Ishikawa (cell line): Measurements from ENCODE around the gene ANKS4B.

Source experiments
- CEBPB ChIP-seq: IDR thresholded peaks from 2 replicates; pipeline ENCODE4 v1.6.1; 2012
- CREB1 ChIP-seq: IDR thresholded peaks from 2 replicates; pipeline ENCODE4 v1.6.1; 2012; ENCODE audit warnings: low read depth
- EGR1 ChIP-seq: IDR thresholded peaks from 2 replicates; pipeline ENCODE4 v1.6.1; 2012
- EP300 ChIP-seq: IDR thresholded peaks from 2 replicates; pipeline ENCODE4 v1.6.1; 2012; ENCODE audit warnings: borderline replicate concordance
- FOXM1 ChIP-seq: IDR thresholded peaks from 2 replicates; pipeline ENCODE4 v1.6.1; 2012; ENCODE audit warnings: low read depth, borderline replicate concordance
- NFIC ChIP-seq: IDR thresholded peaks from 2 replicates; pipeline ENCODE4 v1.6.1; 2012
- RAD21 ChIP-seq: IDR thresholded peaks from 2 replicates; pipeline ENCODE4 v1.6.1; 2012; ENCODE audit warnings: low read depth
- TAF1 ChIP-seq: IDR thresholded peaks from 2 replicates; pipeline ENCODE4 v1.6.1; 2012; ENCODE audit warnings: low read depth, mild to moderate bottlenecking
- TCF12 ChIP-seq: IDR thresholded peaks from 2 replicates; pipeline ENCODE4 v1.6.1; 2012; ENCODE audit warnings: low read depth
- TEAD4 ChIP-seq: IDR thresholded peaks from 2 replicates; pipeline ENCODE4 v1.6.1; 2012
- YY1 ChIP-seq: IDR thresholded peaks from 2 replicates; pipeline ENCODE4 v1.6.1; 2012; ENCODE audit warnings: low read depth
- ZBTB7A ChIP-seq: IDR thresholded peaks from 2 replicates; pipeline ENCODE4 v1.6.1; 2012; ENCODE audit warnings: low read depth
- TF ChIP-seq, protein P1 (sequence below): IDR thresholded peaks from 2 replicates; pipeline ENCODE4 v1.6.1; 2012
- TF ChIP-seq, protein P2 (sequence below): IDR thresholded peaks from 2 replicates; pipeline ENCODE4 v1.6.1; 2012
- TF ChIP-seq, protein P3 (sequence below): IDR thresholded peaks from 2 replicates; pipeline ENCODE4 v1.6.1; 2012; ENCODE audit warnings: low read depth, mild to moderate bottlenecking

ANKS4B gene

DNA sequence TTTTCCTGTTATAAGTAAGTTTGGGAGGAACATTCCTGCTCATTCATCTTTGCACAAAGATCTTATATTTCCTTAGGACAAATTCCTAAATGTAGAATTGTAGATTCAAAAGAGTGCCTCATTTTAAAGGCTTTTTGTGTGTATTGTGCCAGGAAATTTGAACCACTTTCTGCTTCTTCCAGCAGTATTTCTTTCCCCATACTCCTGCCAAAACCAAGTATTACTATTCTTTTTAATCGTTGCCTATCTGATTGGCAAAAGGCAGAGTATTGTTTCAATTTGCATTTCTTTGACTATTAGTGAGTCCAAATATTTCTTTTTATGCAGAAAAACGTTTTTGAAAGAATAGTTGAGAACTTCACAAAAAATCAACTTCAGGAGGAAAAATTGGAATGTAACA lies 9.3 kb downstream of the ANKS4B start:
- TF ChIP-seq EP300 (no peak), CREB1 (no peak), TEAD4 (no peak), TAF1 (no peak), TCF12 (no peak), FOXM1 (no peak), YY1 (no peak), NFIC (no peak), EGR1 (no peak), RAD21 (no peak), ZBTB7A (no peak), CEBPB (no peak)
- TF ChIP-seq, protein P1, sequence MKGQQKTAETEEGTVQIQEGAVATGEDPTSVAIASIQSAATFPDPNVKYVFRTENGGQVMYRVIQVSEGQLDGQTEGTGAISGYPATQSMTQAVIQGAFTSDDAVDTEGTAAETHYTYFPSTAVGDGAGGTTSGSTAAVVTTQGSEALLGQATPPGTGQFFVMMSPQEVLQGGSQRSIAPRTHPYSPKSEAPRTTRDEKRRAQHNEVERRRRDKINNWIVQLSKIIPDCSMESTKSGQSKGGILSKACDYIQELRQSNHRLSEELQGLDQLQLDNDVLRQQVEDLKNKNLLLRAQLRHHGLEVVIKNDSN = no peak
- TF ChIP-seq, protein P2, sequence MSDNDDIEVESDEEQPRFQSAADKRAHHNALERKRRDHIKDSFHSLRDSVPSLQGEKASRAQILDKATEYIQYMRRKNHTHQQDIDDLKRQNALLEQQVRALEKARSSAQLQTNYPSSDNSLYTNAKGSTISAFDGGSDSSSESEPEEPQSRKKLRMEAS = no peak
- TF ChIP-seq, protein P3, sequence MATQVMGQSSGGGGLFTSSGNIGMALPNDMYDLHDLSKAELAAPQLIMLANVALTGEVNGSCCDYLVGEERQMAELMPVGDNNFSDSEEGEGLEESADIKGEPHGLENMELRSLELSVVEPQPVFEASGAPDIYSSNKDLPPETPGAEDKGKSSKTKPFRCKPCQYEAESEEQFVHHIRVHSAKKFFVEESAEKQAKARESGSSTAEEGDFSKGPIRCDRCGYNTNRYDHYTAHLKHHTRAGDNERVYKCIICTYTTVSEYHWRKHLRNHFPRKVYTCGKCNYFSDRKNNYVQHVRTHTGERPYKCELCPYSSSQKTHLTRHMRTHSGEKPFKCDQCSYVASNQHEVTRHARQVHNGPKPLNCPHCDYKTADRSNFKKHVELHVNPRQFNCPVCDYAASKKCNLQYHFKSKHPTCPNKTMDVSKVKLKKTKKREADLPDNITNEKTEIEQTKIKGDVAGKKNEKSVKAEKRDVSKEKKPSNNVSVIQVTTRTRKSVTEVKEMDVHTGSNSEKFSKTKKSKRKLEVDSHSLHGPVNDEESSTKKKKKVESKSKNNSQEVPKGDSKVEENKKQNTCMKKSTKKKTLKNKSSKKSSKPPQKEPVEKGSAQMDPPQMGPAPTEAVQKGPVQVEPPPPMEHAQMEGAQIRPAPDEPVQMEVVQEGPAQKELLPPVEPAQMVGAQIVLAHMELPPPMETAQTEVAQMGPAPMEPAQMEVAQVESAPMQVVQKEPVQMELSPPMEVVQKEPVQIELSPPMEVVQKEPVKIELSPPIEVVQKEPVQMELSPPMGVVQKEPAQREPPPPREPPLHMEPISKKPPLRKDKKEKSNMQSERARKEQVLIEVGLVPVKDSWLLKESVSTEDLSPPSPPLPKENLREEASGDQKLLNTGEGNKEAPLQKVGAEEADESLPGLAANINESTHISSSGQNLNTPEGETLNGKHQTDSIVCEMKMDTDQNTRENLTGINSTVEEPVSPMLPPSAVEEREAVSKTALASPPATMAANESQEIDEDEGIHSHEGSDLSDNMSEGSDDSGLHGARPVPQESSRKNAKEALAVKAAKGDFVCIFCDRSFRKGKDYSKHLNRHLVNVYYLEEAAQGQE = no peak

DNA sequence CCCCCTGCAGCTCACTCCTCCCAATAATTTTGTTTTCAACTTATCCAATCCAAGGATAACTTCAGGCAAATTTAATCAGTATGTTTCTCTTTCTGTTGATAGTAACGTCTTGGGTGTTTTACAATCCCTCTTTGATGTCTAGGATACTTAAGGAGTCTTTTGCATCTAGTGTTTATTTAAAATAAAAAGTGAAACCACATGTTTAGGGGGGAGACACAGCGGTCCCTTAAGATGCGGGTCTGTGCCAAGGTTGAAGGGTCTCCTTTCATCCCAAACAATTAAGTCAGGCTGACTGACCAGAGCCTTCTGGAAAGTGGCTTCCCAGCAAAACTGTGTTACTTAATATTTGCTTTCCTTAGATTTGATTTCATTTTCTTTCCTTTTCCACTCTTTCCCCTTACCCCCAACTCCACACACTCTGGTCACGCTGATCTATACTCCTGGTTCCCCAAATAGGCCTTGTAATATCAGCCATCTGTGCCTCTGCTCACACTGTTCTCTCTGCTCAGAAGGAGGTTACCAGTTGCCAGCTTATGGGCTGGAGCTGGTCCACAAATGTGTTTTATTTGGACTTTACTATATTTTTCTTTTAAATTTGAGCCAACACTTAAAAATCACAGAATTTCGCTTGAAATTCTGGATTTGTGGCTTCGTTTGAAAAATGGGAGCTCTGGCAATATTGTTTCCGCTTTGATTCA lies 11.2 kb downstream of the ANKS4B start:
- TF ChIP-seq YY1 (no peak), EP300 (no peak)

DNA sequence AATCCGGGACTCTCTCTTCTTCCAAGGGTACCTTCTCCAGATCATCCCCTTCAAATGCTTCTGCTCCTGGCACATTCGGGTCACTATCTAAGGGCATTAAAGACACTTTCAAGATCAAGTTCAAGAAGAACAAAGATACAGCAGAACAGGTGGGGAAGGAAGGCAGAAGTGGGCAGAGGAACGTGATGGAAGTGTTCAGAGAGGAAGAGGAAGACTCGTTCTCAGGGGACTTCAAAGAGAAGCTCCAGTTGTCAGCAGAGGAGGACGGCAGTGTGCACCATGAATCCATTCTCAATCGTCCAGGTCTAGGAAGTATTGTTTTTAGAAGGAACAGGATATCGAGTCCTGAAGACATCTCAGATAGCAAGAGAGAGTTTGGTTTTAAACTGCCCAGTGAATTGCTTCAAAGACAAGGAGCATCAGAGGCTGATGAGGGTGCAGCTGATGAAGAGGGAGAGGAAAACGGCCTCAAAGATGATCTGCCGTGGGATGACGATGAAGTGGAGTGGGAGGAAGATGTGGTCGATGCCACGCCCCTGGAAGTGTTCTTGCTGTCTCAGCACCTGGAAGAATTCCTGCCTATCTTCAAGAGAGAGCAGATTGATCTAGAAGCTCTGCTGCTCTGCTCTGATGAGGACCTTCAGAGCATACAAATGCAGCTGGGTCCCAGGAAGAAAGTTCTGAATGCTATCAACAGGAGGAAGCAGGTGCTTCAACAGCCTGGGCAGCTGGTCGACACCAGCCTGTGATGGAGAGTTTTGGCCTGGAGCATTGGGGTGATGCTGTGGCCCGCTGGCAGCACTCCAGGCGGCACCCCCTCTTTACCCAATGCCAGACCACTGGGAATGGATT lies 16.8 kb downstream of the ANKS4B start:
- TF ChIP-seq TAF1 = no peak
- no peak for TF ChIP-seq FOXM1
- no peak for TF ChIP-seq ZBTB7A
- no peak for TF ChIP-seq NFIC
- no peak for TF ChIP-seq EP300
- no peak for TF ChIP-seq TEAD4
- TF ChIP-seq, protein P1 = no peak
- TF ChIP-seq EGR1 = no peak
- no peak for TF ChIP-seq CEBPB
- TF ChIP-seq RAD21 = no peak
- TF ChIP-seq YY1 = no peak
- TF ChIP-seq CREB1 = no peak
- TF ChIP-seq, protein P2 = no peak
- TF ChIP-seq, protein P3 = no peak

DNA sequence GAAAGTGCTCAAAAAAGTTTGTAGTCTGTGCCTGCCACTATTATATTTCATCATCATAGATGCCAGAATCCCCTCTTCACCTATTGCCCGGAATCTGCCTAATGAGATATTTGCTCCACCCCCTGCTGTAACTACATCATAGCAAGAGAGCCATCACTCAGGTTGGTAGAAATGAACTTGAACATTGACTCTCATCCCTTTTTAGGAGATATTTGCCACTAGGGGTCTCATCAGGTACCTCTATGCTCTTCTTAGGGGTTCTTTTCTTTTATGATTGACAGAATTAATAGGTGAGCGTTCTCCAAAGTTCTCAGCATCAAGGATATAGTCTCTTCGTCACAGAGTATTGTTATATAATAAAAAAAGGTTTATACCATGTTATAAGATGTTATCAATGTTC lies 20.0 kb downstream of the ANKS4B start:
- TF ChIP-seq CEBPB (no peak), EP300 (no peak), FOXM1 (no peak), TAF1 (no peak), NFIC (no peak), YY1 (no peak), TEAD4 (no peak), EGR1 (no peak), TCF12 (no peak), RAD21 (no peak), CREB1 (no peak), ZBTB7A (no peak)
- TF ChIP-seq, protein P2 = no peak
- TF ChIP-seq, protein P3 = no peak
- TF ChIP-seq, protein P1 = no peak
